GM18511 (cell line): ENCODE measurements around the gene PXN.
"Not testable (repeated sequence)": the region's sequence is repeated elsewhere in the genome, so short reads cannot be mapped to it uniquely, and the experiment has no call there.

Experiments
- ATAC-seq: cut with Tn5 transposase; IDR thresholded peaks from one replicate; pipeline ENCODE4 v1.9.1; 2021; ENCODE audit warnings: mild to moderate bottlenecking, moderate library complexity; ENCODE audit not compliant: unreplicated experiment

Gene PXN

DNA sequence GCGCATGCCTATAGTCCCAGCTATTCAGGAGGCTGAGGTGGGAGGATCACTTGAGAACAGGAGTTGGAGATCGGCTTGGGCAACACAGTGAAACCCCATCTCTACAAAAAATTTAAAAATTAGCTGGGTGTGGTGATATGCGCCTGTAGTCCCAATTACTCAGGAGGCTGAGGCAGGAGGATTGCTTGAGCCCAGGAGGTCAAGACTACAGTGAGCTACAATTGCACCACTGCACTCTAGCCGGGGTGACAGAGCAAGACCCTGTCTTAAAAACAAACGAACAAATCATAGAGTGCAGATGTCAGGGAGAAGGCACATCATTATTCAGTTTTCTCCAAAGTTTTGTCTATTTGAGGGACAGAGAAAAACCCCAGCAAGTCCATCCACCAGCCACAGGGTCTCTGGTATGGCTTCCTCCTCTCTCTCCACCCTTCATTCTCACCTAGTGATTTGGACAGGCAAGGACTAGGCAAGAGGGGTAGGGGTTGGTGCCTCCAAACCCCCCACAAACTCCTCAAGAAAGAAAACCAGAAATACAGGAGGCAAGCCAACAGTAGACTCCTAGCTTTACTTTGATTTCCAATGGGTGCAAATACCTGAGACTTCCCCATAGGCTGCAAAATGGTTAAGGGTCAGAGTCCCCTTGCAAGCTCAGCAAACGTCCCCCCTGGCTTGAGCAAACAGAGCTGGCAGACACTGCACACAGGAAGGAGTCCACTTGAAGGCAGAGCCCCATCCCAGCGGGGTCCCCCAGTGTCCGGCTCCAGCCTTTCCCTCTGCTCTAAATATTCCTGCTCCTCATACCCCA is 38.1 kb downstream of the PXN start:
- ATAC-seq = no peak

DNA sequence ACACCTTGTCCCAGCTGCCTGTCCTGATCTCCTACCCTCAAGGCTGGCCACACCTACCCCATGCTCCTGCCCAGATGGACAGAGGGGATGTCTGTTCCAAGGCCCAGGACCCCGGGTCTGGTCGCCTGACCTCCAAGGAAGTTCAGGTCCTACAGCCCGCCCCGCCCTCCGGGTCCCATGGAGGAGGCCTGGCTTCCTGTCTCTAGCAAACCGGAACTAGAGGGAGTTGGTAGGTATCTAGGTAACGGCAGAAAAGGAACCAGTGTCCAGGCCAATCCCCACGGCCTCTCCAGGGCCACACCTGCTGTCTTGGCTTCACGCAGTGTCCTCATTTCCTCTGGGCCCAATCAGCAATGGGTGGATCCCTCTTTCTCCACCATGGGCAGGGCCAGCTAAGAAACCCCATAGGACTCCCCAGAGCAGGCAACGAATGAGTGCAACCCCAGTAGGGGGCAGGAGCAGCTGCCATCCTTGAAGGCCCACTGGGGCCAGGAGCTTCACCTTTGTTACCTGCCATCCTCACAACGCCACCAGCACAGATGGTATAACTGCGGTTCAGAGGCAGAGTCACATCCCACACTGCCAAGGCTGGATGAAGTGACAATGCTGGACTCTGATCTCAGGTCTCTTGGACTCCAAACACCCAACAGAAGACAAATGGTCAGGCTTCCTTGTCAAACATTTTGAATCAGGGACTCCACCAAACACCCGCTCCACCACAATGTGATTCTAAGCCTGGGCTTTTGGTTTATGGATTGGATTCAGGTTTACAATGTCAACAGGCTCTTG is 39.5 kb downstream of the PXN start:
- no peak for ATAC-seq

DNA sequence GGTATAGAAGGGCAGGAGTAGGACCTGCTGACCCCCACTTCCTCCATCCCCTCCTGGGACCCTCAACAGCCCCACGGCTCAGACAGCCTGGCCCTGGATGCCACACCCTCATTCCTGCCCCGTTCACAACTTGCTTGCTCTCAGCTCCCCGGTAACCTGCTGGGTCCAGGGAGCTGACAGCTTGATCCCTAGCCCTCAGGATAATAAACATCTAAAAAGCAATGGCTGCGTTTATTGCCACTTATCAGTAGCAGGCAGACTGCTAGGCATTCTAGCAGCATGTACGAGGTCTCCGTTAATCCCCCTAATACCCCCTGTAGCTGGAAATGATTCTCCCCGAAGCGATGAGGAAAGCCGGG is 40.4 kb downstream of the PXN start:
- ATAC-seq = no peak

DNA sequence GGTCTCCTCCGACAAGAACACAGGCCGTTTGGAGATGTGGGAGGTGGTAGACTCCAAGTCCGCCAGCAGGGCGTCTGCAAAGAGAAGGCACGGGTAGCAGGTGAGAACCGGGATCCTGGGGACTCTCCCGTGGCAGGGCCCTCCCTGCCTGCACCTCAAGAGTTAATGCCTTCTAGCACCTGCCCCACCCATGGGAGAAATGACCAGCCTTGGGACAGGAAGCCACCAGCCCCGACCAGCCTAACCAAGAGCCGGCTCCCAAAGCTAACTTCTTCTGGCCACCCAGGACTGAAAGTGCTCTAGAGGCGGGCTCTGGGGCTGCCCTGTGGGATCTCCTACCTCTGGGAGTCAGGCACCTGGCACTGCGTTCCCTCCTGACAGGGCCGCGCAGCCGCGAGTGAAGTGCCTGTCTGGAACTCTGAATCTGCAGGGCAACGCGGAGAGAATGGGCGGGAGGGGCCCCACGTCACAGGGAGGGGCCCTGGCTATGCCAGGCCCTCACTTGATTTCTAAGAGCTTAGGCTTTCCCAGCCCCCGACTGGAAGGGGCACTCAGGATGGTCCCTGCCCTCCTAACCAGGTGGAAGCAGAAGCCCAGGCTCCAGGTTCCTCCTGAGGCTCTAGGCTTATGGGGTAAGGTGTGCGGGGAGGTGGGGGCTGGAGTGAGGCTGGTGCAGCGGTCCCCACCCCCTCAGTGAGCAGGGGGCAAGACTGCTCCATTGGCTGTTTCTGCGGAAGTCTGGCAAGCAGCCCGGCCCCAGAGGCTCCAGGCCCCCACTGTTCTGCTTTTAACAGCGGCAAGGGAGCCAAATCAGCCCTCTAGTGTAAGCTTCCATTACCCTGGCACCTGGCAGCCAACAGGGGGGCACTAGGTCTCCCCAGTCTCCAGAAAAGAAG is 41.0 kb downstream of the PXN start:
- no peak for ATAC-seq

DNA sequence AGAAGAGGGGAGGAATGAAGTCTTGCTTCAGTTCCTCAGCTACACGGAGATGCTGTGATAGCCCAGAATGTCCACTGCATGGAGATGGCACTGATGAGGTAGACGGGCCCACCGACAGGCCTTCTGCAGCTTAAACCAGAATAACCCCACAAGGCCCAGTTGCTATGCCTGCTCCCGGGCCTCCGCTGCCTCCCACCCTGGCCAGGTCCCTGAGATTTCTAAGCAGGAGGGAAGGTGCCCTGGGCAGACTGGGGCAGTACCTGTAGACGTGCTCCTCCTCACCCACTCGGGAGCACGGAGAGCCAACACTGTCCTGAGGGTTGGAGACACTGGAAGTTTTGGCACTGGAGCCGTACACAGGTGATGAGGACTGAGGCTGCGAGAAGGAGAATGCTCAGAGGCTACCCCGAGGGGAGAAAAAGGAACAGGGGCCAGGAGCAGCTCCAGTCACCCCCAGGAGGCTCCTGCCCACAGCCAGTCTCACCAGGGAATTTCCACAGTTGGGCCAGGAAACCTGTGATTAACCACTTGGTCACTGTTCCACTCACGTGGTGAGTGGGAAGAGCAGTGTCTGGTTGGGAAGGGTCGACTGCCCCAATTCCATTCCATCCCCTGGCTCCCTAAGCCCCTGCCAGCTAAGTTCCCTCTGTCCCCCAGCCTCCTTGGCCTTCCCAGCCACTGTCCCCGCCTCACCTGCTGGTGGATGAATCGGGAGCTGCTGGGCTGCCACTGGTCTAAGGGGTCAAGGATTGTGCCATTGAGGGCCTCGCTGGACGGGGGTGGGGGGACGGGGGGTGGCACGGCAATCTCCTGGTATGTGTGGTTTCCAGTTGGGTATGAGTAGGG is 41.8 kb downstream of the PXN start:
- no peak for ATAC-seq

DNA sequence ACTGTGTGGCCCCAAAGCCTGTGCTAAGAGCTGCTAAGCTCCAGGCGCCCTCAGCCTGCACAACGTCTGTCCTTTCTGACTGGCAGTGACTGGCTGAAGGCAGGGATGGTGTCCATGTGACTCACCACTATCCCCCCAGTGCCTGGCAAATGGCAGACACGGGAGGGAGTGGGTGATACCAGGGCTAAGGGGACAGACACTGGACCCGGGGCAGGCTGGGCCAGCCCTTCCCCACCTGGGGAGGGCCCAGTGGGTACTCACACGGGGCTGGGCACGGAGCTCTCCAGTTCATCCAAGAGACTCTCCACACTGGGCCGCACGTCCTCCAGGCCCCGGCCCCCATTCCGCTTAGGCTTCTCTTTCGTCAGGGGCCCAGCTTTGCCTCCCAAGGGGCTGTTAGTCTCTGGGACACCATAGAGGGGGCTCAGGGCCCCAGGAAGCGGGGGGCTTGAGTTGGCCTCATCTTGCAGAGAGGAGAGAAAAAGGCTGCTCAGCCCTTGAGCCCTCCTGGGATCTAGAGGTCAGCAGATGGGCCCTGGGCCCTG is 43.2 kb downstream of the PXN start:
- no peak for ATAC-seq

DNA sequence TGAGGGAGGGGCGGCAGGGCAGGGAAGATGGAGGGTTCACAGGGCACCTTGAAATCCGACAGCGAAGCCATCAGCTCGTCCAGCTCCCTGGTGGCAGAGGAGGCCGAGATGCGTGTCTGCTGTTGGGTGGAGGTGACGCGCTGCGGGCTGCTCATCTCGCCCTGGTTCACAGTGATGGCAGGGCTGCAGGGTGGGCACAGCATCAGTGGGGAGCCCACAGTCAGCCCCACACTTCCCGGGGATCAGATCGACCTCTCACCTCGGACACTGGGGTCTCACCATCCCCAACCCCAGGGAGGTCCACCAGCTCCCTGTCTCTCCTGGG is 44.0 kb downstream of the PXN start:
- ATAC-seq = no peak

DNA sequence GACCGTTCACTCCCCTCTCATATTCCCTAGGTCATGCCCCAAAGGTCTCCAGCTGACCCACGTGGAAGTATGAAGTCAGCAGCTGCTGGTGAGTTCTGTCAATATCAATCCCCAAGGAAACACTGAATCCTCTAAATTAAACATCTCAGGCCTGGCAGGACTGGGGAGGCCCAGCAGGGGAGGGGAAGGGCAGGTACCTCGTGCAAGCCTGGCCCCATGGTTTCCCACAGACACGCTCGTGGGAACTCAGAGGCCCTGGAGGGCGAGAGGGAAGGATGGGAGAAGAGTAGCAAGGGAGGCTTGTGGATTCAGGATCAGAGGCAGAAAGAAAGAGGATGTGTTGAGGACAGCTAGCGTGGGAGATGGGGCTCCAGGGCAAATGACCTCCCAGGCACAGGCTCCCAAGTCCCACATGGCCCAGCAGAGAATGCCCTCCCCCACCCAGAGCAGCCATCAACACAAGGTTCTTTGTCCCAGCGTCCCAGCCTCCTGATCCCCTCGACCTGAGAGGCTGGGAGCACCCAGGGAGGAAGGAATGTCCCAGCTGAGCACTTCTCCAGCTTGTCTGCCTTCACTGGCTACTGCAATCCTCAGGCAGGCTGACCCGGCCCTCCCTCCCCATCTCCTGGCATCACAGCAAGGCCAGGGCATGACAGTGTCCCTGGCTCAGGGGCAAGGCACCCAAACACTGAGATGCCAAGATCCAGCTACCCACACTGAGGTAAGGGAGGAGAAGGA is 44.5 kb downstream of the PXN start:
- no peak for ATAC-seq

DNA sequence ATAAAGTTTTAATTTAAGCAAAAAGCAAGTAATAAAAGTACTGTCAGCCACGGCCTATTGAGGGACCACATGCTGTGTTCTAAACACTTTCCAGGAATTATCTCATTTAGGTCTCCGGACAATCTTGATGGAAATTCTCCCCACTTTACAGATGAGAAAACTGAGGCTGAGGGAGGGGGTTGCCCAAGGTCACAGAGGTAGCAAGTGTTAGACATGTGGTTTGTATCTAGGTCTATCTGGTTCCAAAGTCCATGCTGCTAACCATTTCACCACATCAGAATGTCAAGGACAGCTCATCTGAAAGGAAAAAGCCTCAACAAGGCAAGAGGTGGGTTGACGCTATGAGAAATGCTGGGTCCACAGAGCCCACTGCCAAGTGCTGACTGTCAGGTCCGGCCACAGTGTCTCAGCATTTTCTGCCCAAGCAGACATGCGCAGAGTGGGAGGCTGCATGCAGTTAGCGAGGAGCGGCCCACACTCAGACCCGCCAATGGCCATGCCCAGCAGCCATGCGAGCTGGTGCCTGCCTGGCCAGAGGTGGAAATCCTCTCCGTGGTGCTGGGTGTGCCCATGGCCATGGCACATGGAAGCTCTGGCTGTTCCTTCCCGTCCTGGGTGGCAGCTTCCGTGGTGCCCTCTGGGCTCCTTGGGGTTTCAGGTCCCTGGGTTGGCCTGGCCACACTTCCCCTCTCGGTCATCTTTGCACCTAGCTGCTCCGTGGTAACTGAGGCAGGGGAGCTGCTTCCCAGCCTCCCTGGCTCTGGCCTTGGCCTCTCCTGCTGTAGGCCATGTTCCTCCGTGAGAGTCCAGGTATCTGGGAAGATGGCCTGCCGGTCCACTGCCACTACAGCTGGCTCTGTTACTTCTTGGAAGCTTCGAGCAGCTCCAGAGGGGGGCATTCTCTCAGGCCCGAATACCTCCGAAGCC is 46.6 kb downstream of the PXN start:
- ATAC-seq = no peak

DNA sequence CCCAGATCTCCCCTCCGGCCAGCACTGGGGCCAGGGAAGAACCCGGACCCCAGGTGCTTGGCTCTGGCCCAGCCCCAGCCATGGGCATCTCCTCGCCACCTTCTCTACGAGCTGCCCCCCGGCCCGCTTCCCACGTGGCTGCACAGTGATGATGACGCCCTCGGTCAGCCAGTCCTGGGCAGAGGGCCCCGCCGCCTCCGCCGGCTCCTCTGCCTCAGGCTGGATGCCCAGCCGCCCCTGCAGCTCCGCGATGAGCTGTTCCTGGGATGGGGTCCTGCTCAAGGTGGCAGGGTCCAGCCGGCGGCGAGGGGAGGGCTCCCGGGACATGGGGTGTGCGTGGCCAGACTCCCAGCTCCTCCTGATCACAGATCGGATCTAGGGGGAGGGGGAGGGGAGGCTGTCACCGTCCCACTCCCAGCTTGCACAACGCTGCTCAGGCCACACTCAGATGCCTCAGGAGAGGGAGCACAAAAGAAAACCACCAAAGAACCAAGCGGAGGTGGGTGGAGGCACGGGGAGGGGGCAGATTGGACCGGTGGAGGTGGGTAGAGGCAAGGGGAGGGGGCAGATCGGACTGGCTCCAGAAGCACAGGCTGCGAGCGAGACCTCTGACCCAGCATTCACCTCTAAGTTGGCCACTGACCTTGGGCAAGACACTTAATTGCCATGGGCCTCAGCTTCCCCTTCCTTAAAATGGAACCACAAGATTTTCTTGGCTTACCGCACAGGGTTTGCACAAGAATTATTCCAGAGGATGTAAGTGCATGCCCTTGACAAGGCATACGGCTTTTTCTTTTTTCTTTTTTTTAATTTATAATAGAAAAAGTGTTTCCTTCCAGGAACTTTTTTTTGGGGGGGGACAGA is 48.6 kb downstream of the PXN start:
- no peak for ATAC-seq

DNA sequence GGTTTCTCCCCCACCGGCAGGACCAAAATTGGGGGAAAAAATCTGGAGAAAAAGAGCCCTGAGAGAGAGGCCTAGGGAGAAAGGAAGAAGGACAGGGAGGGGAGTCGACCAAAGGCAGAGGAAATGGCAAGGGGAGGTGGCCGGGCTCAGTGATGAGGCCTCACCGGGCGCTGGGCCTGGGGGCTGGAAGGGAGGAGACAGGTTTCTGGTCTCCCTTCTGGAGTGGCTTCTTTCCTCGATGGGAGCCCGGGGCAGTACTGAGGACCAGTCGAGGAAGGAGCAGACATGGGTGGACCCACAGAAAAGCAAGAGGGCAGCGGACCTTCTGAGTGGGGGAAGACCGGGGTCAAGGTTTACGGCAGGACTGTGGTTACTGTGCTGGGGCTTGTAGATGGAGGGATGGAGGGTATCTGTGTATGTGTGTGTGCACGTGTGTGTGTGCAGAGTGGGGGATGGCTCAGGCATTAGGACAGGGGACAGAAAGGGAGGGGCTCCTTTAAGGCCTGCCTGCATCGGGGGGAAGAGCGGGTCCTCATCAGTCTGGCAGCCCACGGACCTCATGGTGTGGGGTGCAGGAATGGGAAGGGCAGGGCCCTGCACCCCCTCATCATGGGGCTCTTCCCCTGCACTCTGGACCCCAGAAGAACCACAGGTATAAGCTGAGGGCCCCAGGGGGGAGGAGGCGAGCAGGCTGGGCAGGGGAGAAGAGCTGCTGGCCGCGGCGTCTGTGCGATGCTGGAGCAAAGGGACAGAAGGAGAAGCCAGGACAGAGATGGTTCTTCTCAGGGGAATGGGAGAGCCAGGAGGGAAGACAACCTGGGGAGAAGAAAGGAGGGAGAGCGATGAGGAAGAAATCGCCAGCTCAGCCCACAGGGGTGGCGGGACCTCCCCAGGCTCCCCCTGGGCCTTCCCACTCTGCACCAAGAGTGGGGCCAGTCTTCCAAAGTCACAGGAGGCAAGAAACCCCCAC is 49.5 kb downstream of the PXN start:
- no peak for ATAC-seq

DNA sequence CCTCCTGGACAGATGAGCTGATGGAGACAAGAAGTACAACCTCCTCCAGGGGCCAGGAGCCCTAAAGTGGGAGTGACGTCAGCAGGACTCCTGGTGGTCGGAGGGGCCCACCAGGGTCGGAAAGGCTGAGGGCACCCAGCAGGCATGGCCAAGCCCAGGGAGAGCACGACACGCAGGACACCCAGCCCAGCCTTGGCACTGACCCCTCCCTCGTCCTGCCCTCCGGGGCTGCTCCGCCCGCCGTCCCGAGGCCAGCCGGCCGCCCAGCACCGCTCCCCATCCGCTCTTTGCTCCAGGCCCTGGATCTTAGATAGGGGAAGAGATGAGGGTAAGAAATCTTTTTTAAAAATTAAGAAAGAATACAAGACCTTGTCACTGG is 50.2 kb downstream of the PXN start:
- no peak for ATAC-seq

DNA sequence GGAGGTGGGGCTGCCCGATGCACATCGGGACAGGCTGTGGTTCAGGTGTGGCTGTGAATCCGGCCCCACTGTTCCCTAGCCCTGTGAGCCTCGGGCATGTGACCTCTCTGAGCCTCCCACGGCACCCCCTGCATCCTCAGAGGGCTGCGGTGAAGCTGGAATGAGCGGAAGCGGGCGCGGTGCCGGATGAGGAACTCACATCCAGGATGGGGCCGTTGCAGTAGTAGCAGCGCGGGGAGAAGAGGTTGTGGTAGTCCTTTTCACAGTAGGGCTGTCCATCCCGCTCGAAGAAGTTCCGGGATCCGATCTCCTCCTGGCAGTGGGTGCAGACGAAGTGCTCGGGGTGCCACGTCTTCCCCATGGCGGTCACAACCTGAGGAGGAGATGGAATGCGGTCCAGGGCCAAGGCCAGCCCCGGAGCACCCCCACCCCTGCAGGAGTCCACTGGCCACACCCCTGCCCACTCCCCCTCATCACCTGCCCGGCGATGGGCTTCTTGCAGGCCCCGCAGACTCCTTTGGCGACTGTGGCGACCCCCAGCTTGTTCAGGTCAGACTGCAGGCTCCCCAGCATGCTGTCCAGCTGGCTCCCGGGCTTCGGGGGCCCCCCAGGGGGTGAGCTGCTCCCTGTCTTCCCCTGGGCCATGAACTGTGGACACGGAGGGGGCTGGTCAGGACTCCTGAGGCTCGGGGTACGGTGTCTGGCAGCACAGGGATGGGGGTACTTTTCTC is 50.7 kb downstream of the PXN start:
- no peak for ATAC-seq

DNA sequence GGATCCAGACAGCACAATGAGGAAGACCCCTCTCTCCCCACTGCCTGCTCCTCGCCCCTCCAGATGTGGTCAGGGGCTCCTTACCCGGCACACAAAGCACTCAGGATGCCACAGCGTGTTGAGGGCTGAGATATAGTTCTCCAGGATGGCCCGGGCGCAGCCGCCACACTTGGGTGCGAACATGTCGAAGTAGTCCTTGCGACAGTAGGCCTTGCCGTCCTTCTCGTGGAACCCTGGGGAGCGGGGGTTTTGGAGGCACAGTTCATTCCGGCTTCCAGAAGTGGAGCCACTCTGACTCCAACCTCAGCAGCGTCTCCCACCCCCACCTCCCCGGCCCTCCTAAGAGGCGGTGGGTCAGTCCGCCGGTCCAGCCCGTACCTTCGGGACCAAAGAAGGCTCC is 51.8 kb downstream of the PXN start:
- ATAC-seq = no peak

DNA sequence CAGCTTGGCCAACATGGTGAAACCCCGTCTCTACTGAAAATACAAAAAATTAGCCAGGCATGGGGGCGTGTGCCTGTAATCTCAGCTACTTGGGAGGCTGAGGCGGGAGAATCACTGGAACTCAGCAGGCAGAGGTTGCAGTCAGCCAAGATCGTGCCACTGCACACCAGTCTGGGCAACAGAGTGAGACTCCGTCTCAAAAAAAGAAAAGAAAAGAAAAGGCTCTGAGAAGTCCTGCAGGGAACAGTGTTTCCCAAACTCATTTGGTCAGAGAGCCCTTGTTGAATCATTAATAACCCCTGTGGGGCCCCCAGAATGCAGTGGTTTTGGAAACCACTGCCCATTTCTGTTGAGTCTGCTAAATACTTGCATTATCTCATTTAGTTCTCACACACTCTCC is 52.3 kb downstream of the PXN start:
- ATAC-seq = not testable (repeated sequence)

DNA sequence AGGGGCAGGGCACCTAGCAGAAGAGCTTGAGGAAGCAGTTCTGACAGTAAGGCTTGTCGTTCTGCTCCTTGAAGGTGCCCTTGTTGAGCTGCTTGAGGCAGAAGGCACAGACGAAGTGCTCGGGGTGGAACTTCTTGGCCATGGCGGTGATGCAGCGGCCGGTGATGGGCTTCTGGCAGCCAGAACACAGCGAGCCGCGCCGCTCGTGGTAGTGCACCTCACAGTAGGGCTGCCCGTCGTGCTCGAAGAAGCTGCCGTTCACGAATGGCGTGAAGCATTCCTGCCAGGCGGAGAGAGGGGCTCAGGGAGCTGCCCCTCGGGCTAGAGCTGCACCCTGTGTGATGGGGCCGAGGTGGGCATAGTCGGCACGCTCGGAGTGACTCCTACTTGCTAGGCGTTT is 53.2 kb downstream of the PXN start:
- no peak for ATAC-seq
